IPS-18c (cell line): ENCODE results near the gene EPN2.
"Not testable (repeated sequence)": the region's sequence is repeated elsewhere in the genome, so short reads cannot be mapped to it uniquely, and the experiment has no call there.

Experiments
- H3K4me3 ChIP-seq: 2 replicates; pipeline ENCODE4 v1.7.0; 2013; ENCODE audit warnings: low read depth, mild to moderate bottlenecking, low read length, moderate library complexity; ENCODE audit not compliant: insufficient read depth
- H3K9me3 ChIP-seq: one replicate; pipeline ENCODE4 v1.6.1; 2013; ENCODE audit warnings: mild to moderate bottlenecking, low read length, moderate library complexity; ENCODE audit not compliant: control insufficient read depth, insufficient read depth

EPN2 gene

GRCh38 chr17:19237139-19237388, at the start of gene EPN2:
EPN2 (plus strand) TSS chr17:19237366; CDS start chr17:19283120, 45,754 bp downstream.
- H3K4me3 ChIP-seq, result peak within 1 kb of the TSS; percentile 94
- not testable (repeated sequence) for H3K9me3 ChIP-seq

GRCh38 chr17:19187883-19188869, 49.0 kb upstream of the EPN2 start:
- not testable (repeated sequence) for H3K9me3 ChIP-seq

GRCh38 chr17:19188870-19189708, 48.1 kb upstream of the EPN2 start:
- not testable (repeated sequence) for H3K4me3 ChIP-seq, H3K9me3 ChIP-seq

More at GRCh38 chr17:19187883-19188869, 49.0 kb upstream of the EPN2 start:
- not testable (repeated sequence) for H3K4me3 ChIP-seq

GRCh38 chr17:19189781-19190405, 47.3 kb upstream of the EPN2 start:
- H3K4me3 ChIP-seq, result not testable (repeated sequence)

GRCh38 chr17:19196382-19197204, 40.6 kb upstream of the EPN2 start:
- H3K4me3 ChIP-seq, H3K9me3 ChIP-seq: not testable (repeated sequence)

More at GRCh38 chr17:19189781-19190405, 47.3 kb upstream of the EPN2 start:
- not testable (repeated sequence) for H3K9me3 ChIP-seq

GRCh38 chr17:19202448-19202847, 34.7 kb upstream of the EPN2 start:
- not testable (repeated sequence) for H3K9me3 ChIP-seq

GRCh38 chr17:19203429-19203828, 33.7 kb upstream of the EPN2 start:
- not testable (repeated sequence) for H3K4me3 ChIP-seq, H3K9me3 ChIP-seq

More at GRCh38 chr17:19202448-19202847, 34.7 kb upstream of the EPN2 start:
- not testable (repeated sequence) for H3K4me3 ChIP-seq

GRCh38 chr17:19215074-19215860, 21.9 kb upstream of the EPN2 start:
- not testable (repeated sequence) for H3K4me3 ChIP-seq

GRCh38 chr17:19216148-19216926, 20.8 kb upstream of the EPN2 start:
- not testable (repeated sequence) for H3K9me3 ChIP-seq, H3K4me3 ChIP-seq

More at GRCh38 chr17:19215074-19215860, 21.9 kb upstream of the EPN2 start:
- H3K9me3 ChIP-seq, result not testable (repeated sequence)

- not testable (repeated sequence) for H3K9me3 ChIP-seq, H3K4me3 ChIP-seq
Measured at GRCh38 chr17:19218914-19219313, 18.3 kb upstream of the EPN2 start.

- H3K9me3 ChIP-seq, H3K4me3 ChIP-seq: not testable (repeated sequence)
Measured at GRCh38 chr17:19219384-19219783, 17.8 kb upstream of the EPN2 start.

GRCh38 chr17:19220195-19220594, 17.0 kb upstream of the EPN2 start:
- not testable (repeated sequence) for H3K9me3 ChIP-seq, H3K4me3 ChIP-seq

- not testable (repeated sequence) for H3K9me3 ChIP-seq, H3K4me3 ChIP-seq
Measured at GRCh38 chr17:19226610-19227588, 10.3 kb upstream of the EPN2 start.

GRCh38 chr17:19234676-19235075, 2.5 kb upstream of the EPN2 start:
- H3K4me3 ChIP-seq, H3K9me3 ChIP-seq: not testable (repeated sequence)
